Measurements from ENCODE around the gene GLCCI1.

GRCh38 chr7:8060241-8060640 lies 91.6 kb downstream of the GLCCI1 start:
- TF ChIP-seq CTCF (IDR thresholded peaks at IDR 0.05) = no peak
- no peak for TF ChIP-seq POLR2A (IDR thresholded peaks at IDR 0.05)

All from transverse colon (tissue), 3 donors.